Tibial artery (tissue), 4 donors: ENCODE results near the gene PHC3.

Source experiments
- DNase-seq, 2 donors: peaks; one replicate each; pipeline ENCODE4 v3.0.0-alpha.2; 2019
- H3K27ac ChIP-seq, 2 donors: fragments of 200-600 bp; sonication (generic) in 1 of 2; 1 replicate in 1 of 2; 2 replicates in 1 of 2; pipeline ENCODE4 v1.5.1; 2018 to 2019; ENCODE audit warnings: mild to moderate bottlenecking in 1 of 2
- H3K27me3 ChIP-seq, 2 donors: fragments of 200-600 bp; sonication (generic) in 1 of 2; one replicate each; pipeline versions ENCODE4 v1.5.1 to v1.6.0; 2016 to 2019
- H3K36me3 ChIP-seq, 3 donors: fragments of 200-600 bp; sonication (generic) in 2 of 3; one replicate each; pipeline ENCODE4 v1.5.1; 2016 to 2019; ENCODE audit warnings: mild to moderate bottlenecking in 2 of 3
- H3K4me1 ChIP-seq, 4 donors: fragments of 200-600 bp; sonication (generic) in 2 of 4; 1 replicate in 3 of 4; 2 replicates in 1 of 4; pipeline ENCODE4 v1.5.1; 2016 to 2019
- H3K4me3 ChIP-seq, 2 donors: fragments of 200-600 bp; sonication (generic) in 1 of 2; 1 replicate in 1 of 2; 2 replicates in 1 of 2; pipeline ENCODE4 v1.5.1; 2018 to 2019; ENCODE audit warnings: mild to moderate bottlenecking in 2 of 2
- H3K9me3 ChIP-seq, 3 donors: fragments of 200-600 bp; sonication (generic) in 1 of 3; one replicate each; pipeline ENCODE4 v1.5.1; 2016 to 2019
- CTCF ChIP-seq, 2 experiments: fragments of 200-600 bp in 1 of 2; fragments of 450-650 bp in 1 of 2; IDR thresholded peaks; one replicate each; pipeline ENCODE4 v1.5.1; 2017 to 2019; ENCODE audit warnings: antibody characterized with exemption in 2 of 2, mild to moderate bottlenecking in 1 of 2, moderate library complexity in 1 of 2
- intact Hi-C: fragments of 100-400 bp; cut with DNase I; formaldehyde crosslinking; loops from one replicate; pipeline ENCODE4 v1.15.0; 2023; ENCODE audit warnings: low total_unique reads

The PHC3 gene

GRCh38 chr3:170049146-170050000, 132.2 kb downstream of the PHC3 start:
- no peak for TF ChIP-seq CTCF (IDR thresholded peaks at IDR 0.05)
- DNase-seq, result no peak
- H3K9me3 ChIP-seq, result no peaks in the 10 kb centered on the region
- H3K27ac ChIP-seq, result no peak overlapping the region
- no peaks in the 10 kb centered on the region for H3K36me3 ChIP-seq
- intact Hi-C loops, result no loop called here
- H3K4me3 ChIP-seq, result no peak overlapping the region
- no peaks in the 10 kb centered on the region for H3K27me3 ChIP-seq
- H3K4me1 ChIP-seq, result no peaks in the 10 kb centered on the region

DNA sequence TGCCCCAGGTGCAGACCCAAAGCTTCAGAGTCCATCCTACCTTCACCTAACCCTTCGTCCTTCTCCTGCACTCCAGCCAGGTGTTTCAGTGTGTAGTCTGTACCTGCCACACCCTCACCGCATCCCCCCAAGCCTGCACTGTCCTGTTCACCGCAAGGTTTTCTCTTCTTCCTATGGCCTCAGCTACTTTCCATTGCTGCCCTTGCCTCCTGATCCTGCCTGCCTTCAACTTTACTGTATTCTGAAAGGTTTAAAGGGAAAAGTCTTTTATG, 134.5 kb downstream of the PHC3 start:
- H3K4me3 ChIP-seq, result no peak overlapping the region
- H3K36me3 ChIP-seq, result no peaks in the 10 kb centered on the region
- H3K4me1 ChIP-seq, result no peaks in the 10 kb centered on the region
- TF ChIP-seq CTCF (IDR thresholded peaks at IDR 0.05), result no peak
- intact Hi-C loops, result no loop called here
- no peak overlapping the region for H3K27ac ChIP-seq
- H3K9me3 ChIP-seq, result no peaks in the 10 kb centered on the region
- peaks cover 0 to 11% of the 10 kb centered on the region in 2 donors for H3K27me3 ChIP-seq
- DNase-seq, result no peak

DNA sequence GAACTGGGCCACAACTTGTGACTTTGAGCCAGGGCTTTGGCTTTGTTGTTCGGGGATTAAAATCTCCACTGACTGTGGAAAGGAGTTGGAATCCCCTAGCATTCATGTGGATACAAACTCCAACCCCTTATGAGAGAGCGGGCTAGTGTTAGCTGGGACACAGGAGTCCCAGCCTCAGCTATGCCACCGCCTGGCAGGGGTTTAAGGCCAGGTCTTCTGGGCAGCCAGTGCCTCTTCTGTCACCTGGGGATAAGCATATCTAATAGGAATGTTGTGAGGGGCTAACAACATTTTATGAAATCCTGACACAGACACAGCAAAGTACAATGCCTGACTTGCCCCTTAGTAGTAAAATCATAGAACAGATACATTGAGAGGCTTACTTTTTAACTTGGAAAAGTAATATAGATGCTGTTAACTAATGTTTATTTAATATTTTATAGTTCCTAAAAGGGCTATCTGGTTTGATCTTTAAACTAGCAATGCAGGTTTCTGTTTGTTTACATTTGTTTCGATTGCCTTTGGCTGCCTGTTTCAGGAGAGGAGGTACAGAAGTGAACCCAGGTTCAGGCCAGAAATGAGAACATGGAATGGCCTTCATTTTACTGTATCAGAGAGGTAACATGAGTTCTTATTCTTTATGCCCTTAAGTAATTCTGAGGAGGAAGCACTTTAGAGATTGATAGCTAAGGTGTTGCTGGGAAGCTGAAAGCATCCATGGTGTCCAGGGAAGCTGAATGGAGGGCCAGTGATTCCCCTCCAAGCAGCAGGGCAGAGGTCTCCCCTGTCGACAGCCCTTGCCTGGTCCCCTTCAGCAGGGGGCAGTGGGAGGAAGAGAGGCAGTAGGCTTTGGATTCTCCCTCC, 135.0 kb downstream of the PHC3 start:
- no peak overlapping the region for H3K27ac ChIP-seq
- no peaks in the 10 kb centered on the region for H3K9me3 ChIP-seq
- no peaks in the 10 kb centered on the region for H3K36me3 ChIP-seq
- intact Hi-C loops, result no loop called here
- H3K4me1 ChIP-seq, result no peaks in the 10 kb centered on the region
- H3K27me3 ChIP-seq, result peaks cover 0 to 15% of the 10 kb centered on the region in 2 donors
- TF ChIP-seq CTCF (IDR thresholded peaks at IDR 0.05), result no peak
- DNase-seq, result no peak
- no peak overlapping the region for H3K4me3 ChIP-seq

DNA sequence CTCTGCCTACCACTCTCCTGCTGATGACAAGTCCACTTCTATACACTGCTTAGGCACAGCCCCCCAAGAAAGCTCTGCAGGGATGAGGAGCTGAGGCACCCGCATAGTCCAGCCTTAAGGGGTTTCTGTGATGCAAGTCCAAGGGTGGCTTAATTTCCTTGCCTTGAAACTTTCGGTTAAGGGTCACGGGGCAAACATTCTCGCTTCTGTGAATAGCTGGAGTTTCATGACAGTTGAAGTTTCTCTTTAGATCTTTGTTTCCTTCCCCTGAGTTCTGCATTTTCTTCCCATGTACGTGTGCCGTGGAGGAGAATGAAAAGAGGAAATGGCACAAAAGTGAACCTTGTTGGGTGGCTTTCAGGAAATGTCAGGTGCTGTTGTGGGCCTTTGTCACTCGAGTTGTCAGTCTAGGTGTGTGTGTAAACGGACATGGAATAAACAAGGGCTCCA, 136.7 kb downstream of the PHC3 start:
- H3K4me3 ChIP-seq, result no peak overlapping the region
- TF ChIP-seq CTCF (IDR thresholded peaks at IDR 0.05), result no peak

GRCh38 chr3:170044271-170044670, 137.3 kb downstream of the PHC3 start:
- Histone ChIP-seq H3K27me3 (peaks cover 0 to 24% of the 10 kb centered on the region in 2 donors), H3K27ac (no peak overlapping the region)

More for the DNA sequence above, 136.7 kb downstream of the PHC3 start:
- intact Hi-C loops, result no loop called here
- Histone ChIP-seq H3K27ac (no peak overlapping the region), H3K36me3 (no peaks in the 10 kb centered on the region), H3K9me3 (no peaks in the 10 kb centered on the region), H3K4me1 (peaks cover 0 to 7% (median 0%) of the 10 kb centered on the region in 4 donors), H3K27me3 (peaks cover 0 to 19% of the 10 kb centered on the region in 2 donors)
- DNase-seq, result no peak

More at GRCh38 chr3:170044271-170044670, 137.3 kb downstream of the PHC3 start:
- no peak for TF ChIP-seq CTCF (IDR thresholded peaks at IDR 0.05)
- H3K4me3 ChIP-seq, result no peak overlapping the region
- peaks cover 0 to 10% (median 0%) of the 10 kb centered on the region in 4 donors for H3K4me1 ChIP-seq
- no peaks in the 10 kb centered on the region for H3K9me3 ChIP-seq
- DNase-seq, result no peak
- intact Hi-C loops, result no loop called here
- H3K36me3 ChIP-seq, result no peaks in the 10 kb centered on the region
